Liver (tissue), 9 donors: Measurements from ENCODE around the gene GMPR. TPM values are rescaled to one million over a fixed set of nuclear protein-coding genes. Genes with fewer than 3 reads are reported as not detected.

Experiments
- DNase-seq: peaks from one replicate; pipeline ENCODE4 v3.0.0-alpha.2; 2017; ENCODE audit warnings: low spot score
- H3K27ac ChIP-seq, 2 donors: one replicate each; pipeline ENCODE4 v1.7.0; 2013; ENCODE audit warnings: inconsistent platforms in 2 of 2, low read length in 2 of 2, control low read depth in 1 of 2, low read depth in 1 of 2, mild to moderate bottlenecking in 1 of 2
- H3K27me3 ChIP-seq, 4 donors: one replicate each; pipeline versions ENCODE4 v1.6.1 to v1.7.0; 2013; ENCODE audit warnings: low read length in 3 of 4, inconsistent platforms in 1 of 4, mild to moderate bottlenecking in 1 of 4, moderate library complexity in 1 of 4; ENCODE audit not compliant: control insufficient read depth in 4 of 4, insufficient read depth in 4 of 4
- H3K36me3 ChIP-seq, 4 donors: one replicate each; pipeline versions ENCODE4 v1.6.1 to v1.7.0; 2013; ENCODE audit warnings: low read length in 3 of 4, mild to moderate bottlenecking in 3 of 4, low read depth in 1 of 4, moderate library complexity in 1 of 4; ENCODE audit not compliant: control insufficient read depth in 4 of 4, insufficient read depth in 3 of 4
- H3K4me1 ChIP-seq, 4 donors: one replicate each; pipeline versions ENCODE4 v1.6.1 to v1.7.0; 2013; ENCODE audit warnings: low read length in 3 of 4, mild to moderate bottlenecking in 3 of 4, moderate library complexity in 1 of 4; ENCODE audit not compliant: control insufficient read depth in 4 of 4, insufficient read depth in 4 of 4
- H3K4me3 ChIP-seq, 3 donors: one replicate each; pipeline versions ENCODE4 v1.6.1 to v1.7.0; 2013; ENCODE audit warnings: low read length in 3 of 3, control low read depth in 1 of 3, low read depth in 1 of 3, mild to moderate bottlenecking in 1 of 3
- H3K9ac ChIP-seq, 2 donors: one replicate each; pipeline ENCODE4 v1.7.0; 2013; ENCODE audit warnings: low read length in 2 of 2, mild to moderate bottlenecking in 2 of 2, moderate library complexity in 2 of 2, control low read depth in 1 of 2, low read depth in 1 of 2
- H3K9me3 ChIP-seq, 4 donors: one replicate each; pipeline versions ENCODE4 v1.6.1 to v1.7.0; 2013; ENCODE audit warnings: low read length in 3 of 4; ENCODE audit not compliant: control insufficient read depth in 4 of 4
- CTCF ChIP-seq: fragments of 150-350 bp; IDR thresholded peaks from 2 replicates; pipeline ENCODE4 v1.5.1; 2017; ENCODE audit warnings: improper control_type of control experiment, low read depth, low read length; ENCODE audit not compliant: missing input control
- EGR1 ChIP-seq, 2 donors: IDR thresholded peaks; 2 replicates each; pipeline ENCODE4 v1.6.1; 2016 to 2018; ENCODE audit warnings: antibody characterized with exemption in 2 of 2, low read depth in 2 of 2
- FOXA1 ChIP-seq: IDR thresholded peaks from 2 replicates; pipeline ENCODE4 v1.6.1; 2016; ENCODE audit warnings: antibody characterized with exemption
- FOXA2 ChIP-seq: IDR thresholded peaks from 2 replicates; pipeline ENCODE4 v1.6.1; 2016; ENCODE audit warnings: antibody characterized with exemption
- GABPA ChIP-seq, 2 donors: IDR thresholded peaks in 1 of 2; conservative IDR thresholded peaks in 1 of 2; 2 replicates each; pipeline ENCODE4 v1.6.1; 2016; ENCODE audit warnings: antibody characterized with exemption in 2 of 2, mild to moderate bottlenecking in 1 of 2, moderate library complexity in 1 of 2
- HNF4A ChIP-seq, 2 donors: conservative IDR thresholded peaks; 2 replicates each; pipeline ENCODE4 v1.6.1; 2016; ENCODE audit warnings: antibody characterized with exemption in 2 of 2, mild to moderate bottlenecking in 2 of 2
- HNF4G ChIP-seq: IDR thresholded peaks from 2 replicates; pipeline ENCODE4 v1.6.1; 2016; ENCODE audit warnings: antibody characterized with exemption
- JUND ChIP-seq, 2 donors: IDR thresholded peaks; 2 replicates each; pipeline ENCODE4 v1.6.1; 2016; ENCODE audit warnings: antibody characterized with exemption in 2 of 2
- MAX ChIP-seq: IDR thresholded peaks from 2 replicates; pipeline ENCODE4 v1.6.1; 2016; ENCODE audit warnings: antibody characterized with exemption
- NR2F2 ChIP-seq: IDR thresholded peaks from 2 replicates; pipeline ENCODE4 v1.6.1; 2016; ENCODE audit warnings: antibody characterized with exemption
- RAD21 ChIP-seq, 2 donors: IDR thresholded peaks; 2 replicates each; pipeline ENCODE4 v1.6.1; 2016; ENCODE audit warnings: antibody characterized with exemption in 2 of 2, mild to moderate bottlenecking in 2 of 2
- REST ChIP-seq: IDR thresholded peaks from 2 replicates; pipeline ENCODE4 v1.6.1; 2016; ENCODE audit warnings: antibody characterized with exemption, mild to moderate bottlenecking
- RXRA ChIP-seq, 2 donors: IDR thresholded peaks; 2 replicates each; pipeline ENCODE4 v1.6.1; 2017 to 2018; ENCODE audit warnings: antibody characterized with exemption in 2 of 2, mild to moderate bottlenecking in 1 of 2
- SP1 ChIP-seq: IDR thresholded peaks from 2 replicates; pipeline ENCODE4 v1.6.1; 2018; ENCODE audit warnings: antibody characterized with exemption, mild to moderate bottlenecking
- TAF1 ChIP-seq: conservative IDR thresholded peaks from 2 replicates; pipeline ENCODE4 v1.6.1; 2016; ENCODE audit warnings: antibody characterized with exemption, mild to moderate bottlenecking
- YY1 ChIP-seq: IDR thresholded peaks from 2 replicates; pipeline ENCODE4 v1.6.1; 2016; ENCODE audit warnings: antibody characterized with exemption, mild to moderate bottlenecking
- ZBTB33 ChIP-seq: IDR thresholded peaks from 2 replicates; pipeline ENCODE4 v1.6.1; 2016; ENCODE audit warnings: antibody characterized with exemption
- WGBS: extraction: QIAGEN DNeasy Blood & Tissue Kit; methylation state at CpG from one replicate; pipeline ENCODE4 v1.1.7; 2013; 5-methylcytosine and 5-hydroxymethylcytosine counted together
- polyA plus RNA-seq, 2 donors: library from polyadenylated mRNA; stranded (reverse) in 1 of 2; unstranded in 1 of 2; fragments of 200-250 nt in 1 of 2; fragments of >200 nt in 1 of 2; fragmentation: Nextera tagmentation in 1 of 2; extraction: Ambion mirVana in 1 of 2; gene quantifications; one replicate each; pipeline versions ENCODE4 v1.2.1 to v1.2.3, GENCODE V29; 2013 to 2015
- total RNA-seq, 2 donors: library from RNA; depleted of rRNA; stranded (reverse); fragments of >200 nt; gene quantifications; one replicate each; pipeline ENCODE4 v1.2.3, GENCODE V29; 2014
- TF ChIP-seq, protein P1 (sequence below): IDR thresholded peaks from 2 replicates; pipeline ENCODE4 v1.6.1; 2016; ENCODE audit warnings: antibody characterized with exemption
- donor health status: healthy.
- donor health status: healthy.
- donor health status: healthy.
- donor health status: healthy.
- donor health status: healthy.

Gene GMPR
- total and polyA plus RNA-seq, 4 donors: 2.1 to 50.2 (median 4.2) TPM

DNA sequence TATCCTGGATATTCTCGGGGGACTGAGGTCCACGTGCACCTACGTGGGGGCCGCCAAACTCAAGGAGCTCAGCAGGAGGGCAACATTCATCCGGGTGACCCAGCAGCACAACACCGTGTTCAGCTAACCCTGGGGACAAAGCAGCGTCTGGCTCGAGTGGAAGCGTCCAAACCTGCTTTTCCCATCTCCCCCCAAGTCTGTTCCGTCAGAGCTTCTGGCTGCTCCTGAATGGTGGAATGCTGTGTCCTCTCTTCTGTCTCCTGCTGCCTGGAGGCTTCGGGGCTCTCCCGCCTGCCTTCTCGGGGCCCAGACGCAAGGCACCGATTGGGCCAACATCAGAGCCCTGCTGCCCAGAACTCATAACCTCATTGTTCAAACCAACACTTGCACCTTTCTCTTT lies 56.7 kb downstream of the GMPR start:
- WGBS: 93% methylated on average over 15 of the region's 15 CpGs
- no peak for TF ChIP-seq TAF1
- TF ChIP-seq HNF4G: no peak
- no peak for TF ChIP-seq SP1
- TF ChIP-seq RXRA (IDR thresholded peaks at IDR 0.05): no peak
- TF ChIP-seq FOXA2: no peak
- TF ChIP-seq, protein P1, sequence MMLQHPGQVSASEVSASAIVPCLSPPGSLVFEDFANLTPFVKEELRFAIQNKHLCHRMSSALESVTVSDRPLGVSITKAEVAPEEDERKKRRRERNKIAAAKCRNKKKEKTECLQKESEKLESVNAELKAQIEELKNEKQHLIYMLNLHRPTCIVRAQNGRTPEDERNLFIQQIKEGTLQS: no peak
- no peak for TF ChIP-seq CTCF
- no peak for TF ChIP-seq GABPA (IDR thresholded peaks at IDR 0.05 in 1 of 2, conservative IDR thresholded peaks at IDR 0.05 in 1 of 2)
- TF ChIP-seq YY1: no peak
- no peak for TF ChIP-seq MAX
- no peak for TF ChIP-seq REST
- no peak for TF ChIP-seq ZBTB33
- TF ChIP-seq NR2F2: no peak
- TF ChIP-seq JUND (IDR thresholded peaks at IDR 0.05): no peak
- TF ChIP-seq RAD21 (IDR thresholded peaks at IDR 0.05): no peak
- TF ChIP-seq FOXA1: no peak
- no peak for TF ChIP-seq EGR1 (IDR thresholded peaks at IDR 0.05; ENCODE audit: low read depth in 2 of 2)
- no peak for TF ChIP-seq HNF4A (conservative IDR thresholded peaks at IDR 0.05)
- no peak for DNase-seq
- H3K27ac ChIP-seq: no peak overlapping the region
- H3K9me3 ChIP-seq: no peaks in the 10 kb centered on the region
- no peaks in the 10 kb centered on the region for H3K27me3 ChIP-seq
- H3K4me3 ChIP-seq: no peak overlapping the region
- no peak overlapping the region for H3K9ac ChIP-seq
- peaks cover 0 to 3% (median 0%) of the 10 kb centered on the region in 4 donors for H3K36me3 ChIP-seq
- no peaks in the 10 kb centered on the region for H3K4me1 ChIP-seq
